SU-DHL-6 (cell line): ENCODE measurements around the gene LAMC3.

Source experiments
- H2AFZ ChIP-seq: fragments of 200-600 bp; sonication (generic); 2 replicates; pipeline ENCODE4 v1.6.1; 2014; ENCODE audit warnings: low read depth, mild to moderate bottlenecking, moderate library complexity, mixed read lengths, antibody characterized with exemption, low read length; ENCODE audit not compliant: severe bottlenecking
- H3F3A ChIP-seq: fragments of 200-600 bp; shearing (Covaris generic); 2 replicates; pipeline ENCODE4 v1.6.0; 2016; ENCODE audit warnings: antibody characterized with exemption, mild to moderate bottlenecking; ENCODE audit not compliant: insufficient read depth
- H3K27ac ChIP-seq: fragments of 200-600 bp; sonication (generic); 2 replicates; pipeline ENCODE4 v1.5.1; 2016; ENCODE audit warnings: low read depth, mild to moderate bottlenecking, low read length, moderate library complexity, mixed read lengths
- H3K27me3 ChIP-seq: fragments of 200-600 bp; sonication (generic), shearing (Covaris generic); 2 replicates; pipeline ENCODE4 v1.6.0; 2014; ENCODE audit warnings: mild to moderate bottlenecking, low read length
- H3K36me3 ChIP-seq: fragments of 200-600 bp; sonication (generic); 2 replicates; pipeline ENCODE4 v1.6.1; 2014; ENCODE audit warnings: mild to moderate bottlenecking, low read length, mixed read lengths
- H3K4me2 ChIP-seq: fragments of 300-600, 200-600 bp; shearing (Covaris generic), sonication (generic); 2 replicates; pipeline ENCODE4 v1.6.0; 2014; ENCODE audit warnings: low read length, low read depth, mild to moderate bottlenecking; ENCODE audit not compliant: poor library complexity, severe bottlenecking
- H3K4me3 ChIP-seq: fragments of 200-600 bp; sonication (generic); 2 replicates; pipeline ENCODE4 v1.5.1; 2014; ENCODE audit warnings: antibody characterized with exemption, low read length, mild to moderate bottlenecking, mixed read lengths; ENCODE audit not compliant: insufficient read depth, poor library complexity, severe bottlenecking
- H3K79me2 ChIP-seq: fragments of 200-600 bp; sonication (generic); 2 replicates; pipeline ENCODE4 v1.6.1; 2014; ENCODE audit warnings: mild to moderate bottlenecking, low read length, moderate library complexity; ENCODE audit not compliant: insufficient read depth
- H3K9ac ChIP-seq: fragments of 200-600 bp; sonication (generic); 2 replicates; pipeline ENCODE4 v1.7.0; 2014; ENCODE audit warnings: mild to moderate bottlenecking, low read length
- H3K9me2 ChIP-seq: fragments of 200-600 bp; sonication (generic); replicated peaks from 2 replicates; pipeline ENCODE4 v1.6.1; 2014; ENCODE audit warnings: low read length; ENCODE audit not compliant: insufficient read depth
- H3K9me3 ChIP-seq: fragments of 200-600 bp; sonication (generic); 2 replicates; pipeline ENCODE4 v1.6.1; 2014; ENCODE audit warnings: low read length, mixed read lengths; ENCODE audit not compliant: insufficient read depth
- H4K20me1 ChIP-seq: fragments of 200-600 bp; sonication (generic); 2 replicates; pipeline ENCODE4 v1.6.1; 2014; ENCODE audit warnings: low read depth, mild to moderate bottlenecking, antibody characterized with exemption, low read length, moderate library complexity, mixed read lengths
- EZH2phosphoT487 ChIP-seq: fragments of 200-600 bp; sonication (generic), shearing (Covaris generic); conservative IDR thresholded peaks from 2 replicates; pipeline ENCODE4 v1.6.1; 2018; ENCODE audit warnings: mild to moderate bottlenecking, antibody characterized with exemption, low read length, moderate library complexity, mixed read lengths
- TF ChIP-seq, protein P1 (sequence below): fragments of 200-600 bp; sonication (generic); IDR thresholded peaks from one replicate; pipeline ENCODE4 v1.5.1; 2017; ENCODE audit warnings: antibody characterized with exemption, mild to moderate bottlenecking, low read length, moderate library complexity; ENCODE audit not compliant: insufficient read depth, poor library complexity, severe bottlenecking

LAMC3 gene

DNA sequence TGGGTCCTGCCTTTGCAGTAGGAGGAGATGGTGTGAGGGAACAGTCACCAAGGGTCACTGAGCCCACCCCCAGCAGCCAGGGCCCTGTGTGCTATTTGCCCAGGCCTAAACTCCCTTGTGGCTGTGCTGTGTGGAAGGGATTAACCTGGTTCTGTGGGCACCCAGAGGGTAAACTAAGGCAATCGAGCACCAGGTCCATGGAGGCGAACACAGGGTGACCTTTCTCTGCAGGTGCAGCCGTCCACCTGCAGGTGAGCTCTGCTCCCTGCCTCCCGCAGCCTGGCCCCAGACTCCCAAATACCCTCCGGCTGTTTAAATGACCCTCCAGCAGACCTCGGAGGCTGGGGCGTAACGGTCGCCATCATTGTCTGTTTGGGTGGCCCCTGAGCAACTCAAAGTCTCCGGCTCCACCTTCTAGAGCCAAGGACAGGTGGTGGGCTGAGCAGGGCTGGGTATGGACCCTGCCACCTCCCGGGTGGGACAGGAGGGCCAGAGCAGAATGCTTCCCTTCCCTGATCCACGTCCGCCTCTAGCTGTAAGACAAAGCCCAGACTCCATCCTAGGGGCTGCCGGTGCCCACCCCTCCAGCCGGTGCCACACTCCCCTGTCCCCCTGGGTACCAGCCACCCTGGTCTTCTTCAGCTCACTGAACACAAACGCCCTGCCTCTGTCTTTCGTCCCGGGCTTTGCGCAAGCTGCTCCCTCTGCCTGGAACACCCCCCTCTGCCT lies 35.9 kb upstream of the LAMC3 start:
- H3K9me2 ChIP-seq: no peaks in the 10 kb centered on the region
- H2AFZ ChIP-seq: no peak overlapping the region
- no peaks in the 10 kb centered on the region for H3F3A ChIP-seq
- TF ChIP-seq, protein P1, sequence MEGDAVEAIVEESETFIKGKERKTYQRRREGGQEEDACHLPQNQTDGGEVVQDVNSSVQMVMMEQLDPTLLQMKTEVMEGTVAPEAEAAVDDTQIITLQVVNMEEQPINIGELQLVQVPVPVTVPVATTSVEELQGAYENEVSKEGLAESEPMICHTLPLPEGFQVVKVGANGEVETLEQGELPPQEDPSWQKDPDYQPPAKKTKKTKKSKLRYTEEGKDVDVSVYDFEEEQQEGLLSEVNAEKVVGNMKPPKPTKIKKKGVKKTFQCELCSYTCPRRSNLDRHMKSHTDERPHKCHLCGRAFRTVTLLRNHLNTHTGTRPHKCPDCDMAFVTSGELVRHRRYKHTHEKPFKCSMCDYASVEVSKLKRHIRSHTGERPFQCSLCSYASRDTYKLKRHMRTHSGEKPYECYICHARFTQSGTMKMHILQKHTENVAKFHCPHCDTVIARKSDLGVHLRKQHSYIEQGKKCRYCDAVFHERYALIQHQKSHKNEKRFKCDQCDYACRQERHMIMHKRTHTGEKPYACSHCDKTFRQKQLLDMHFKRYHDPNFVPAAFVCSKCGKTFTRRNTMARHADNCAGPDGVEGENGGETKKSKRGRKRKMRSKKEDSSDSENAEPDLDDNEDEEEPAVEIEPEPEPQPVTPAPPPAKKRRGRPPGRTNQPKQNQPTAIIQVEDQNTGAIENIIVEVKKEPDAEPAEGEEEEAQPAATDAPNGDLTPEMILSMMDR: no peak
- TF ChIP-seq EZH2phosphoT487: no peak
- H3K4me3 ChIP-seq: no peak overlapping the region
- H3K9ac ChIP-seq: no peak overlapping the region
- H3K79me2 ChIP-seq: no peaks in the 10 kb centered on the region
- H4K20me1 ChIP-seq: no peaks in the 10 kb centered on the region
- no peaks in the 10 kb centered on the region for H3K9me3 ChIP-seq
- no peaks in the 10 kb centered on the region for H3K27me3 ChIP-seq
- no peak overlapping the region for H3K27ac ChIP-seq
- H3K36me3 ChIP-seq: no peaks in the 10 kb centered on the region
- H3K4me2 ChIP-seq: no peak overlapping the region

DNA sequence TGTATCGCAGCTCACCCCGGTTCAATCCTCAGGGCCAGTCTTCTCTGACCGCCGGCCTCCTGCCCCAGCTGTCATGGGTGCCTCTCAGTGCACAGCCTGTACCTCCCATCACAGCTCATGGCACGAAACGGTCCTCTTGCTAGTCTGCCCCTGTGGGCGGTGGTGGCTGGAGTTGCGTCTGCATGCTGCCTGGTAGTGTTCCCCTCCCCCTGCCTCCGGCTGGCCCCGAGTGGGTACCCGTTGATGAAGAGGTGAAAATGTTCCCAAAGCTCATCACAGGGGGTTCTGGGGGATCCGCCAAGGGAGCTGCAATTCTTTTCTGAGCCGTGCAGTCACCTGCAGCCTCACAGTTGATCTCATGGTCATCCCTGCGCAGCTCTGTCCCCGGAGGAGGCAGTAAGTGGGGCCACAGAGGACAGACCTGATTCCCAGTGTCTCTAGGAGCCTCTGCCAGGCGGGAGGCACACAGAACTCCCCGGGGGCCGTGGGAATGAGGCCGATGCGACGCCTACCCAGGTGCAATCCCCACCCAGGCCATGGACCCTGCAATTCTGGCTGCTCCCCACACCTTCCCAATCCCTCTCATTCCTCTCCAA lies 35.2 kb upstream of the LAMC3 start:
- no peaks in the 10 kb centered on the region for H3K9me3 ChIP-seq
- H3F3A ChIP-seq: no peaks in the 10 kb centered on the region
- no peak overlapping the region for H3K9ac ChIP-seq
- H3K27ac ChIP-seq: no peak overlapping the region
- no peaks in the 10 kb centered on the region for H3K9me2 ChIP-seq
- H3K4me2 ChIP-seq: no peak overlapping the region
- TF ChIP-seq, protein P1: no peak
- TF ChIP-seq EZH2phosphoT487: no peak
- no peak overlapping the region for H3K4me3 ChIP-seq
- H3K79me2 ChIP-seq: no peaks in the 10 kb centered on the region
- H3K36me3 ChIP-seq: no peaks in the 10 kb centered on the region
- H3K27me3 ChIP-seq: no peaks in the 10 kb centered on the region
- H2AFZ ChIP-seq: no peak overlapping the region
- H4K20me1 ChIP-seq: no peaks in the 10 kb centered on the region

DNA sequence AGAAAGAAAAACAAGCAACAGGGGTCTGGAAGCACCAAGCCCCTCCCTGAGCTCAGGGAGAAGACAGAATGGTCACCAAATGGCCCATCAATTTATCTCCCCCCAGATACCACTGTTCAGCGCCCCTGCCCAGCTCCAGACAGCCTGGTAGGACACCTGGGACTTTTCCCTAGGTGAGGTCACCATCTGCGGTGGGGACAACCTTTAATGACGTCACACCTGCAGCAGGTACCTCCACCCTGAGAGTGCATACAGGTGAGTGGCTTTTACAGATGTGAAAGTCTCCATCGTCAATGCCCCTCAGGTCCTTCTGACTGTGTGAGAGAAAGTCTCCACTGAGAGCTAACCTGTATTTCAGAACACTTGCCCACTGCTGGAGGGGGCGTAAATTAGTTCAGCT lies 34.3 kb upstream of the LAMC3 start:
- Histone ChIP-seq H2AFZ (no peak overlapping the region), H3K4me2 (no peak overlapping the region), H3K9me3 (no peaks in the 10 kb centered on the region), H3K4me3 (no peak overlapping the region), H3K27me3 (no peaks in the 10 kb centered on the region), H3F3A (no peaks in the 10 kb centered on the region), H3K9ac (no peak overlapping the region), H3K79me2 (no peaks in the 10 kb centered on the region), H3K36me3 (no peaks in the 10 kb centered on the region), H3K27ac (no peak overlapping the region), H3K9me2 (no peaks in the 10 kb centered on the region), H4K20me1 (no peaks in the 10 kb centered on the region)
- TF ChIP-seq EZH2phosphoT487: no peak
- TF ChIP-seq, protein P1: no peak
